ENCODE results near the gene LHFPL6. TPM values are rescaled to one million over a fixed set of nuclear protein-coding genes. Genes with fewer than 3 reads are reported as not detected.

Gene LHFPL6
- polyA plus RNA-seq, 3 donors, result 39.0 to 42.8 (median 40.2) TPM

DNA sequence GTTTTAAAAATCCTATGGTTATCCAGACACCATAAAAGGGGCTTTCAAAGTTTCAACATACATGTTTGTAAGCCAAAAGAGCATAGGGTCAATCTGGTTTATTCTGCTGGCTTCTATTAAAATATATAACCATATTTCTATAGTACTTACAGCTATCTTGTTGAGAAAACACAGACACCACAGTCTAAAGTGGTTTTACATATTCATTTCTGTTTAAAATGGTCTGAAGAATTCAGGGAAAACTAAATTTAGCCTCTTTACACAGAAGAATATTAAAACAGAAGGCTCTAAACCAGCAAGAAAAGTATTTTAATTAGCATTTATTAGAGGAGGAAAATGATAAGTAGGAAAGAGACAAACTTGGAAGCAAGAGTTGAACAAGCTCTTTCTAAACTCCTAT lies 203.9 kb downstream of the LHFPL6 start:
- DNase-seq (ENCODE audit: low read depth in 3 of 3, low spot score in 2 of 3), result no peak

DNA sequence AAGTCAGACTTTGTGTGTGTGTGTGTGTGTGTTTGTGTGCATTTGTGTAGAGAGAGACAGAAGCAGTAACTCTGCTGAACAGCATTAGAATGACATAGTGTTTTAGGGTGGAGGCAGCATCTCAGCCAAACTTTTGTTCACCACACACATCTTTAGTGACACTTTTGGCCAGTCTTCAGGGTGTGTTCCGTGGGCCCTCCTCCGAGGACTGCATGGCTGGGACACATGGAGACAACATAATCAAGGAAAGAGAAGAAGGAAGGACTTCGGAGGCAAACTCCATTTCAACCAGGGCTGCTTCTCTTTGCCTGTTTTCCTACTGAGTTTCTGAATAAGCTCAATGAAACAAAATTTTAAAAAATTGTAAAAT lies 205.1 kb downstream of the LHFPL6 start:
- no peak for DNase-seq (ENCODE audit: low read depth in 3 of 3, low spot score in 2 of 3)

GRCh38 chr13:39397226-39397895 lies 205.6 kb downstream of the LHFPL6 start:
- peak in 2 of 3 donors; percentile 31 to 52 for DNase-seq (ENCODE audit: low read depth in 3 of 3, low spot score in 2 of 3)

DNA sequence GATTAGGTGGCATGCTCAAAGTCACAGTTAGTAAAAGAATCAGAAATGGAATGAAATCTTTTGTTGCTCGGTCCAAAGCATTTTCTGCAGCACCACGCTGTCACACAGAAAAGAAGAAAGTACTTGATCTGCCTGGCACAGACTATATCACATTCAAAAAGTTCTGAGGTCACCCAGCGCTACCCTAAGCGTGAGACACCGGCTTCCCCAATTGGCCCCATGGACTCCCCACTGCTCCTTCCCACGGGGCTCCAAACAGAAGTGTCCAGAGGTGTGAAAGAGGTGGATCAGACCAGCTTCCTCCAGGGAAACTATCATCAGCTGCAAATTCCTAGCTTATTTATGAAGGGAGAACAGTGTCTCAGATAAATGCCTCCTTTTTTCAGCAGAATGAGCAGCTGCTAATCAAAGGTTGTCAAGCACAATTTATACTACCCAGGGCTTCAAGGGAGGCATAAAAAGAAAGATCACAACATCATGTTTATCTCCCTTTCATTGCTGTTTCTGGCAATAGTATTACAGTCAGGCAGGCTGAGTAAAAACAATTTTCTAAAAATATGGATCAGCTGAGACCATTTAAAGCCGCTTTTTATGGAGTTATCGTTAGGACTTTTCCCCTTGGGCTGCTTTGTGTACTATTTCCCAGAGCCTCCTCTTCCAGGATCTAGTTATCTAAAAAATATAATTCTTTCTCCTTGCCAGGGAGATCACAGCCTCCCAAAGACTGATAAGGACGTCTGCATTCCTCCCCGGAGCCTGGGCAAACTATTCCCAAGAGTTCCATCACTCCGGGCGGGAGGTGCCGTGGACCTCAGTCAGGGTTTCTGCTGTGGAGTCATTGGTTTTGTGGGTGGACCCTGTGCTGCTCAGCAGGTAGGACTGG lies 208.0 kb downstream of the LHFPL6 start:
- no peak for DNase-seq (ENCODE audit: low read depth in 3 of 3, low spot score in 2 of 3)

GRCh38 chr13:39391761-39392160 lies 211.2 kb downstream of the LHFPL6 start:
- no peak for DNase-seq (ENCODE audit: low read depth in 3 of 3, low spot score in 2 of 3)

DNA sequence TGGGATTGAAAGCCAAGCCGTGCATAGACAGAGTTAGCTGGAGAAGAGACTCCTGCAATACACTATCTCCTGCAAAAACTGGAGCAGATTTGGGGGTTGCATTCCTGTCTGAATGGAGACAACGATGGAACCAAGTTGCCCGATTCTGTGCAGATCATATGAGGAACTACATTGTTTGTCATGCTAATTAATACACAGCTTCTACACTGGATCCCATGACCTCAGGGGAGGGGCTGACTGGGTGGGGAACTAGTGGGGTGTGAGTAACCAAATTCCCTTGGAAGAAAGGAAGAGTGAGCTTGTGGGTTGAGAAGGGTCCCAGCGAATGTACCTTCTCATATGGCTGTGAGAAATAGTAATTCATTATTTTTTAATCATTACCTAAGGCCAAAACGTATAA lies 214.0 kb downstream of the LHFPL6 start:
- no peak for DNase-seq (ENCODE audit: low read depth in 3 of 3, low spot score in 2 of 3)

DNA sequence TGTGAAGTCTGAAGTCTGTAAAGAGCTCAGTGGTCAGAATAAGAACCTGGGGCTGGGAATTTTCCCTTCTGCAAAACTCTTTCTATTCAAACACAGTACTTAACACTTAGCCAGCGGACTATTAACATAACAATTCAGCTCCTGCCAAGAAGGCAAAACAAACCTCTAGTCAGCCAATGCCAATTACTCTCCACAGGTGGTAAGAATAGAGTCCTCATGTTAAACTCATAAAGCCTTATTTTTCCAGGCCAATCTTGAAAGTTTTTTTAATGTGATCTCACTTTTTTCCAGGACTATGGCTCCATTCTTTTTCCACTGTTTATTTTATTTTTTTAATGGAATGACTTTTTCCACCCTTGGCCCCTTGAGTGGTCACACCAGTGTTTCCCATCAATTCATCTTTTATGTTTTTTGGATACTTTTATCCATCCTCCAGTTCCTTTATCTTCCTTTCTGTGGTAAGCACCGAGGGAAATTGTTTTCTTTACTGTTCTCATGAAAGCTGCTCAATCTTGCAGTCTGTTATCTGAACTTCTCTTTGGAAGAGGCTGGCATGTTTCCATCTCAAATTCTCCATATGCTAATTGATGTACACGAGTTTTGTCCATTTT lies 217.3 kb downstream of the LHFPL6 start:
- DNase-seq (ENCODE audit: low read depth in 3 of 3, low spot score in 2 of 3), result no peak

DNA sequence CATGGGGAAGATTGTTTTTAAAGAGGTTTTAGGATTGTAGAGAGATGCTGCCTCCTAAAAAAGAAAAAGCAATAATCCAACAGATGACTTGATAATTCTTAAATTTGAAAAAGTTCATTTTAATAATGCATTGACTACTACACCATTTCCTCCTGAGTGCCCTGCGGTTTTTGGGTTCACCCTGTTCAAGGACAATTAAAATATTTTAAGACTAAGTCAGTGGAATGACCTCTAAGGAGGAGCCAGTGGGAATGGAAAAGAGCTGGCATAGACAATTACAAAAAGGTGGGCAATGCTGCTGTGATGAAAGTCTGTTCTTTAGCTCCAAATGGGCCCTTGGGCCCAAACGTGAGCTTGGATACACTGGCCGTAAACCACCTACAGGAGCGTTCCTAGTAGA lies 217.8 kb downstream of the LHFPL6 start:
- DNase-seq (ENCODE audit: low read depth in 3 of 3, low spot score in 2 of 3), result no peak

DNA sequence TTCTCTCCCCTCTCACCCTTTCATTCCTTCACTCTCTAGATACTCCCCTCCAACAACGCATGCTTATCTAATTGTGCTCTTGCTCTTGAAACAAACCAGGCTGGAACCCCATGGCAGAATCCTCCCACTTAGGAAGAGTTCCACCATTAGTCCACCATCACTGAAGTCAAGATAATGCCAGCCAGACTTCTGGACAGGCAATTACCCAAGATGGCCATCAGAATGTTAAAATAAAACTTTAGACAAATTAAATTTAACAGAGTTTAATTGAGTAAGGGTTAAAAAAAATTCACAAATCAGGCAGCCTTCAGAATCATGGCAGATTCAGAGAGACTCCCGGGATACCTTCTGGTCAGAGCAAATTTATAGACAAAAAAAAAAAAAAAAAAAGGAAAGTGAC lies 221.5 kb downstream of the LHFPL6 start:
- DNase-seq (ENCODE audit: low read depth in 3 of 3, low spot score in 2 of 3), result no peak

DNA sequence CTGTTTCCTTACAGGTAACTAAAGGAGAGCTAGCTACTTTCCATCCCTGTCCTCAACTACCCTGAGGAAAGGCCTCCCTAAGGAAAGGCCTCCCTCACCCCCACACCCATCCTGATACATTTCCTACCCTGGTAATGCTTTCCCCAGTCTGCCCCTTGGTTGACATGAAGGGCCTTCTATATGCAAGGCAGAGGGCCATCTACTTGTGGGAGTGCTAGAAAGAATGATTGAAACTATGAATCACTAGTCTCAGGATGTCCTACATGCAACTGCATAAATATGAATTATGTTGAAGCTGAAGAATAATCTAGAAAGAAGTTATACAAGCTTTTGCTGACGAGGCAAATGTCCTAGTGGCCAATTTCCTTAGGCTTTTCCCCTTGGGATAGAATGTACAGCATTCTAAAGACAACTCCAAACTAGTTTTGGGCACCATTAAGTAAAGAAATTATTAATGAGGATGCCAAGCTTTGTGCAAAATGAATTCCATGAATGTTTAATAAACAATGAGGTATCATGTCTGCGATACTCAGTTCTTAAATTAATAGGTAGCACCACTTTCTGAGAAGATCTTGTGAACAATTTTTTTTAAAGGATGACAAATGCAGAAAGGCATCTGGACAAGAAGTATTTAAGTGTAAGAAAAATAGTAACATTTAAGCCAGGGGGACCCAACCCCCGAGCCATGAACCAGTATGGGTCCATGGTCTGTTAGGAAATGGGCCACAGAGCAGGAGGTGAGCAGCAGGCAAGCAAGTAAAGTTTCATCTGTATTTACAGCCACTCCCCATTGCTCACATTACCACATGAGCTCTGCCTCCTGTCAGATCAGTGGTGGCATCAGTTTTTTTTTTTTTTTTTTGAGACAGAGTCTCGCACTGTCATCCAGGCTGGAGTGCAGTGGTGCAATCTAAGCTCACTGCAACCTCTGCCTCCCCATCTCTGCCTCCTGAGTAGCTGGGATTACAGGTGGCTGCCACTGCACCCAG lies 223.0 kb downstream of the LHFPL6 start:
- no peak for DNase-seq (ENCODE audit: low read depth in 3 of 3, low spot score in 2 of 3)

DNA sequence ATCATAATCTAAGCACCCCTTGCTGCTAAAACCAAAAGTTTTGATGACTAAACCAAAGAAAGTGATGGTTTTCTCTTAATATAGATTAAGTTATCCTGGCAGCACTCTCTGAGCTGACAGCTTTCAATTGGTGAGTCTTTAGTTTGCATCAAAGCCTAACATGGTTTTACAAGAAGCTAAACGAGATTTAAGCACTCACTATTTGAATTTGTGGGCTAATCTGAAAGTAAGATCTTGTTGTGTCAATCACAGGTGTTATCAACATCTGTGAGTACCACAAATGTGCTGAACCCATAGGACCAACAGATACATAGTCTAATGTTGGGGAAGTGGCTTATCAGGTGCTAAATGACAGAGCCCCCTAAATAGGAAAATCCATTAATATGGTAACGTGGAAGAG lies 223.9 kb downstream of the LHFPL6 start:
- DNase-seq (ENCODE audit: low read depth in 3 of 3, low spot score in 2 of 3), result no peak

GRCh38 chr13:39378306-39378705 lies 224.7 kb downstream of the LHFPL6 start:
- no peak for DNase-seq (ENCODE audit: low read depth in 3 of 3, low spot score in 2 of 3)

- DNase-seq (ENCODE audit: low read depth in 3 of 3, low spot score in 2 of 3), result no peak
Measured at GRCh38 chr13:39377699-39378098, 225.3 kb downstream of the LHFPL6 start.

DNA sequence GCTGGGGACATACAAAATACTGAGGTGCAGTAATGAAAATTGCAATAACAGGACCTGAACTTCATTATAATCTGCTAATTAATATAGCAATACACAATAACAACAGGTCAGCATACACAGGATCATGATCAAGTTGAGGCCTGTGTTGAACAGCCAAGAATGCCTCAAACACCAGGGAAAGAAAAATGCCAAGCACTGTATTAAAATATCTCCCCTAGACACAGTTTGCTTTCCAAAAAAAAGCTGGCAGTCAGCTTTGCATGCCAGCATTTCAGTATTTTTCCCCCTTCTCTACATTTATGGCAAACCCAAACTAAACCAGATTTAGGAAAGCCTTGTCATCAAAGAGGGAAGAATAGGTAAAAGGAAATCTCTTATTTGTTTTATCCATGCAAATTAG lies 226.9 kb downstream of the LHFPL6 start:
- no peak for DNase-seq (ENCODE audit: low read depth in 3 of 3, low spot score in 2 of 3)

DNA sequence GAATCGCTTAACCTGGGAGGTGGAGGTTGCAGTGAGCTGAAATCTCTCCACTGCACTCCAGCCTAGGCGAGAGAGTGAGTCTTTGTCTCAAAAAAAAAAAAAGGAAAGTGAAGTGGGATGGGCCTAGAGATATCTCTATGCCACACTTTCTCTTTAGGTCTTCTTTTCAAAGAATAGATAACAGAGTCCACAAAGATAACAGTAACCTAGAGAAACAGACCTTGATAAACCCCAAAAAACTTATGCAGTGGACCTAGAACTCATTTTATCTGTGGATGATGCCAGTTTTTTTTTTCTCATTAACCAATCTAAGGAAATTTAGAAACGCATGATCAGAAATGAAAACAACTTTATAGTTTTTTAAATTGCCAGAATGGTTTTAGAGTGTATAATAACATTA lies 227.4 kb downstream of the LHFPL6 start:
- no peak for DNase-seq (ENCODE audit: low read depth in 3 of 3, low spot score in 2 of 3)

DNA sequence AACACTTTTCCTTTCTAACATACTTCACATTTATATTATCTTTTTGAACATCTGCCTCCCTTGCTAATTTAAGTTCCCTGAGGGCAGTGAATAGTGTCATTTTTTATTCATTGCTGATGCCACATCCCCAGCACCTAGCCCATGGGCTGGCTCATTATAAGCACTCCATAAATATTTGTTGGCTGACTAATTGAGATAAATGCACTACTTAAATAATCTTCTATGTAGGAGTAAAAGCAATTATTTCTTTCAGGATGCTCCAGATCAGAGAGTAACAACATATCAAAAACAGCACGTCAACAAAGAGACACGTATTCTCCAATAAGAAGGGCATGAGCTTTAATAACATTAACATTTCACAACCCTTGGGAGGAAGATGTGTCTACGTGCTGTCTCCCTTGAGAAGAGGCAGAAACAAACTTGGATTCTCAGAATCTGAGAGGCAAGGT lies 228.2 kb downstream of the LHFPL6 start:
- no peak for DNase-seq (ENCODE audit: low read depth in 3 of 3, low spot score in 2 of 3)

GRCh38 chr13:39373145-39373544 lies 229.8 kb downstream of the LHFPL6 start:
- DNase-seq (ENCODE audit: low read depth in 3 of 3, low spot score in 2 of 3), result no peak

GRCh38 chr13:39371706-39372105 lies 231.3 kb downstream of the LHFPL6 start:
- DNase-seq (ENCODE audit: low read depth in 3 of 3, low spot score in 2 of 3), result no peak

GRCh38 chr13:39370554-39370953 lies 232.4 kb downstream of the LHFPL6 start:
- DNase-seq (ENCODE audit: low read depth in 3 of 3, low spot score in 2 of 3), result no peak

DNA sequence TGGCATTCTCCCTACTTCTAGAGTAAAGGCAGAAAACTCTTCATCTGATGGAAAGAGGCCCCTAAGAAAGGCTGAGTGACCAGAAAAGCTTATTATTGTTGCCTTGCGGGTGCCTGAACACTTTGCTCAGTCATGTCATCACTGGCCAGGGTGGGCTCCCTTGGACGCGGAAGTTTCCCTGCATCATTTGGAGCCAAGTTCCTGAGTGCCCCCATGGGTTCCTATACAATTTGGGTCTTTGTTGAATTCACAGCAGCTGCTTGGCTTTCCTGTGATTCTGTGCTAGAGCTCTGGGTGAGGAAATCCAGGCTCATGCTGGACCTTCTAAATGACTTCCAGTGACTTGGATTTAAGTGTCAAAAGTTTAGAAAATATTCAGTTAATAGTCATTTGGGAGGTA lies 232.9 kb downstream of the LHFPL6 start:
- DNase-seq (ENCODE audit: low read depth in 3 of 3, low spot score in 2 of 3), result no peak
